Measurements from ENCODE around the gene TP63.

Gene TP63

GRCh38 chr3:189756582-189757078, 125.4 kb downstream of the TP63 start:
- Histone ChIP-seq H3K4me1 (no peaks in the 10 kb centered on the region), H3K4me2 (ENCODE audit: low read length) (no peak overlapping the region), H3K4me3 (ENCODE audit: low read depth, low read length) (no peak overlapping the region), H2AFZ (no peak overlapping the region), H3K27me3 (ENCODE audit: control insufficient read depth, insufficient read depth, low read length) (no peaks in the 10 kb centered on the region), H3K9ac (no peak overlapping the region), H3K36me3 (ENCODE audit: control insufficient read depth, insufficient read depth, low read length) (no peaks in the 10 kb centered on the region), H3K79me2 (no peaks in the 10 kb centered on the region), H3K27ac (no peak overlapping the region), H3K9me3 (ENCODE audit: control insufficient read depth, low read length) (no peaks in the 10 kb centered on the region)
- TF ChIP-seq CTCF (IDR thresholded peaks at IDR 0.05): no peak

GRCh38 chr3:189758186-189758585, 127.0 kb downstream of the TP63 start:
- no peak overlapping the region for H3K27ac ChIP-seq
- no peak overlapping the region for H3K4me3 ChIP-seq (ENCODE audit: low read depth, low read length)
- no peak overlapping the region for H2AFZ ChIP-seq
- TF ChIP-seq CTCF (IDR thresholded peaks at IDR 0.05): no peak
- no peaks in the 10 kb centered on the region for H3K9me3 ChIP-seq (ENCODE audit: control insufficient read depth, low read length)
- no peaks in the 10 kb centered on the region for H3K4me1 ChIP-seq
- no peaks in the 10 kb centered on the region for H3K27me3 ChIP-seq (ENCODE audit: control insufficient read depth, insufficient read depth, low read length)
- H3K9ac ChIP-seq: no peak overlapping the region
- H3K79me2 ChIP-seq: no peaks in the 10 kb centered on the region
- H3K4me2 ChIP-seq (ENCODE audit: low read length): no peak overlapping the region
- no peaks in the 10 kb centered on the region for H3K36me3 ChIP-seq (ENCODE audit: control insufficient read depth, insufficient read depth, low read length)

GRCh38 chr3:189766416-189766815, 135.2 kb downstream of the TP63 start:
- no peak overlapping the region for H3K4me3 ChIP-seq (ENCODE audit: low read depth, low read length)
- no peak overlapping the region for H3K27ac ChIP-seq
- H3K27me3 ChIP-seq (ENCODE audit: control insufficient read depth, insufficient read depth, low read length): no peaks in the 10 kb centered on the region
- H3K36me3 ChIP-seq (ENCODE audit: control insufficient read depth, insufficient read depth, low read length): no peaks in the 10 kb centered on the region
- H3K9ac ChIP-seq: no peak overlapping the region
- H3K79me2 ChIP-seq: no peaks in the 10 kb centered on the region
- TF ChIP-seq CTCF (IDR thresholded peaks at IDR 0.05): no peak
- no peak overlapping the region for H2AFZ ChIP-seq
- no peaks in the 10 kb centered on the region for H3K4me1 ChIP-seq
- no peak overlapping the region for H3K4me2 ChIP-seq (ENCODE audit: low read length)
- no peaks in the 10 kb centered on the region for H3K9me3 ChIP-seq (ENCODE audit: control insufficient read depth, low read length)

GRCh38 chr3:189771842-189772450, 140.8 kb downstream of the TP63 start:
- Histone ChIP-seq H3K4me2 (ENCODE audit: low read length) (no peak overlapping the region), H3K4me1 (no peaks in the 10 kb centered on the region), H3K9ac (no peak overlapping the region), H3K4me3 (ENCODE audit: low read depth, low read length) (no peak overlapping the region), H3K79me2 (no peaks in the 10 kb centered on the region), H3K27me3 (ENCODE audit: control insufficient read depth, insufficient read depth, low read length) (no peaks in the 10 kb centered on the region), H2AFZ (no peak overlapping the region), H3K36me3 (ENCODE audit: control insufficient read depth, insufficient read depth, low read length) (no peaks in the 10 kb centered on the region), H3K9me3 (ENCODE audit: control insufficient read depth, low read length) (no peaks in the 10 kb centered on the region), H3K27ac (no peak overlapping the region)
- no peak for TF ChIP-seq CTCF (IDR thresholded peaks at IDR 0.05)

GRCh38 chr3:189772584-189772983, 141.4 kb downstream of the TP63 start:
- no peaks in the 10 kb centered on the region for H3K36me3 ChIP-seq (ENCODE audit: control insufficient read depth, insufficient read depth, low read length)
- no peak overlapping the region for H3K27ac ChIP-seq
- no peak overlapping the region for H3K4me2 ChIP-seq (ENCODE audit: low read length)
- no peaks in the 10 kb centered on the region for H3K9me3 ChIP-seq (ENCODE audit: control insufficient read depth, low read length)
- TF ChIP-seq CTCF (IDR thresholded peaks at IDR 0.05): no peak
- no peak overlapping the region for H3K9ac ChIP-seq
- no peak overlapping the region for H3K4me3 ChIP-seq (ENCODE audit: low read depth, low read length)
- no peaks in the 10 kb centered on the region for H3K27me3 ChIP-seq (ENCODE audit: control insufficient read depth, insufficient read depth, low read length)
- H2AFZ ChIP-seq: no peak overlapping the region
- H3K4me1 ChIP-seq: no peaks in the 10 kb centered on the region
- H3K79me2 ChIP-seq: no peaks in the 10 kb centered on the region
